Stimulated activated naive CD4-positive, alpha-beta T cell treated with Interleukin-2 at 50 U/mL for 16 hours (primary cell): Measurements from ENCODE around the gene ZNF436.
A peak's percentile ranks its signal among the peaks of the same experiment; 100 is the strongest.

Experiments used
- DNase-seq: peaks from one replicate; lab custom pipeline; 2025; lab: John Stamatoyannopoulos, UW

Gene ZNF436

GRCh38 chr1:23369335-23370013 is at the start of gene ZNF436:
Gene ZNF436, minus strand, starts transcription at chr1:23369836. Its CDS starts 1,831 bp downstream, at chr1:23368005.
- no peak for DNase-seq

GRCh38 chr1:23419180-23419579 is 49.5 kb upstream of the ZNF436 start:
- DNase-seq, result no peak

GRCh38 chr1:23417570-23417969 is 47.9 kb upstream of the ZNF436 start:
- no peak for DNase-seq

- DNase-seq, result no peak
Observed at GRCh38 chr1:23416964-23417363, 47.3 kb upstream of the ZNF436 start.

GRCh38 chr1:23408797-23409290 is 39.2 kb upstream of the ZNF436 start:
- no peak for DNase-seq

GRCh38 chr1:23407016-23407630 is 37.5 kb upstream of the ZNF436 start:
- DNase-seq, result no peak

- DNase-seq, result no peak
Observed at GRCh38 chr1:23405946-23406345, 36.3 kb upstream of the ZNF436 start.

- peak; percentile 80 for DNase-seq
Observed at GRCh38 chr1:23403735-23404486, 34.3 kb upstream of the ZNF436 start.

- DNase-seq, result no peak
Observed at GRCh38 chr1:23403355-23403734, 33.7 kb upstream of the ZNF436 start.

GRCh38 chr1:23403038-23403336 is 33.4 kb upstream of the ZNF436 start:
- no peak for DNase-seq

GRCh38 chr1:23402286-23403037 is 32.8 kb upstream of the ZNF436 start:
- DNase-seq, result no peak

GRCh38 chr1:23401313-23401712 is 31.7 kb upstream of the ZNF436 start:
- no peak for DNase-seq

- DNase-seq, result no peak
Observed at GRCh38 chr1:23400324-23401114, 30.9 kb upstream of the ZNF436 start.

- no peak for DNase-seq
Observed at GRCh38 chr1:23399229-23399628, 29.6 kb upstream of the ZNF436 start.

- no peak for DNase-seq
Observed at GRCh38 chr1:23397908-23398307, 28.3 kb upstream of the ZNF436 start.

GRCh38 chr1:23396380-23396779 is 26.7 kb upstream of the ZNF436 start:
- DNase-seq, result no peak

- DNase-seq, result no peak
Observed at GRCh38 chr1:23395849-23396248, 26.2 kb upstream of the ZNF436 start.

GRCh38 chr1:23395154-23395724 is 25.6 kb upstream of the ZNF436 start:
- no peak for DNase-seq

GRCh38 chr1:23394684-23395083 is 25.0 kb upstream of the ZNF436 start:
- DNase-seq, result no peak

GRCh38 chr1:23394181-23394580 is 24.5 kb upstream of the ZNF436 start:
- no peak for DNase-seq

- no peak for DNase-seq
Observed at GRCh38 chr1:23393706-23394105, 24.1 kb upstream of the ZNF436 start.
